SKM-1 treated with dmso at 0.1 percent for 144 hours (cell line): ENCODE data around the gene ADAD2.
A peak's percentile ranks its signal among the peaks of the same experiment; 100 is the strongest.

Experiments
- DNase-seq: peaks from one replicate; lab custom pipeline; 2025; ENCODE audit not compliant: unreplicated experiment; lab: John Stamatoyannopoulos, UW

The ADAD2 gene

DNA sequence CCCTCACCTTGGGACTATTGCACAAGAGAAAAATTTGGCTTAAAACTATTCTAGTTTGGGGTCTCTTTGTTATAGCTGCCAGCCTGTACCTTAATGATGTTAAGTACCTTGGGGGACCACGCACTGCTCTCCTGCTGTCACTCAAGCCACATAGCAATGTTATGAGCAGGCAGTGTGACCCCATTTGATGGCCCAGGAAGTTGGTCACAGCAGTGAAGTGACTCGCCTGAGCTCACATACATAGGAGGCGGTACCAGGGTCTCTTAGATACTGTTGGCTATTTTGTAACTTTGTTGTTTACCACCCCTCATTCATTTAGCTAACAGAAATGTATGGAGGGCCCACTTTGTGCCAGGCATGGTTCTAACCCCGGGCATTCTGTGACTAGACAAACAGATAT is 32.5 kb downstream of the ADAD2 start:
- no peak for DNase-seq

DNA sequence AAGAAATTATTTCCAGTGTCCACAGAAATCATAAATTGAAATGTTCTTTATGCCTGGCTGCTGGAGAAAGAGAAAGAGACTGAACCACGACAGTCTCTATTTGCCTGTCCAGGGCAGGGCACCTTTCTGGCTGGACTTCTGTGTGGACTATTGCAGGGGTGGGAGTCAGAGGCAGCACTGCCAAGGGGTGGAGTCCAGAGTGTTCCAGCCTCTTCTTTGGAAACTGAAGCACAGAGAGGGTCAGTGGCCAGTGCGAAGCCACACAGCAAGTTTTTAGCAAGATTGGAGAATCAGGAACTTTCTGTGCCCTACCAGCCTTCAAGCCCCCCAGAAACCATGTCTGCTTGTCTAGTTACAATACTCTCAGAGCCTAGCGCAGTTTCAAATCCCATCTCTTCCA is 33.6 kb downstream of the ADAD2 start:
- DNase-seq, result no peak

DNA sequence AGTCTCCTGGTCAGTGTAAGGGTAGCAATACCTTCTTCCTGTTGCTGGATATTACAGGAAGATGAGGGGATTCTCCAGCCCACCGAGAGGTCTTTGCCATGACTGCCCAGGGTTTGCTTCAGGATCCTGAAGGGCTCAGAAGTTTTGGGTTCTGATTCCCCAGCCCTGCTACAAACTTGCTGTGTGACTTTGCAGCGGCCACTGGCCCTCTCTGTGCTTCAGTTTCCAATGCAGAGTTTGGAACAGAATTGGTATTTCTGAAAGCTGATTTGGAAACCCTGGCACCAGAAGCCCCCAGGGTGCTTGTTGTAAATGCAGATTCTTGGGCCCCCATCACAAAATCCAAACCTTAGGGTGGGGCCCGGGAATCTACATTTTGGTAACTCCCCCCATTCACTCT is 34.2 kb downstream of the ADAD2 start:
- no peak for DNase-seq

DNA sequence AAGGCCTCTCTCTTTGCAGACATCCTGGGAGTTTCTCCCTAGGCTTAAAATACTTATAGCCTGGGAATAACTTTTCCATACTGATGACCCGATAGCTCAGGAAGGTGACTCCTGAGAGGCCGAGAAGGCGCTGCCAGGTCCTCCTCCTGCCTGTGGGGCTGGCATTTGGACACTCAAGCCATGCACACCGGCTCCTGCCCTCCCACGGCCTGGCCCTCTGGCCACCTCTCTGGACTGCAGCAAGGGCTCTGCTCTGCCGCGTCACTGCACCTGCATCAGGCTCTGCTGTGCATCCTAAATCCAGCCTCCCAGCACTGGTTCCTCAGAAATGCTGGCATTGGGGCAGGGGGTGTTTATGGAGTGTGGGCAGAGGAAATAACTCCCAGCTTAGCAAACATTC is 34.6 kb downstream of the ADAD2 start:
- no peak for DNase-seq

DNA sequence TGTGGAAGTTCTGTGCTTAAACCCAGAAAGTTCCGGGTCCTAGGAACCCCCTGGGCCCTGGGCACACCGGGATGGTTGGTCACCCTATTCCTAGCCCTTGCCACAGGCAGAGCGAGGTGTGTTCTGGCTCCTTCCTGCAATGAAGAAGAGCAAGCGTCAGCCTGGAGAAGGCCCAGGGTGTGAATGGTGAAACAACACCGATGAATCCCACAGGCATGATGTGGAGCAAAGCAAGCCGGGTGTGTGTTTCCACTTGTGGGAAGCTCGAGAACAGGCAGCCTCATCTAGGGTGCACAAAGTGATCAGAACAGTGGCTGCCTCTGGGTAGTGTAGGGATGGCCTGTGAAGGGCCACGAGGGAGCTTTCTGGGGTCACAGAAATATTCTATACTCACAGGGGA is 35.1 kb downstream of the ADAD2 start:
- DNase-seq, result no peak

DNA sequence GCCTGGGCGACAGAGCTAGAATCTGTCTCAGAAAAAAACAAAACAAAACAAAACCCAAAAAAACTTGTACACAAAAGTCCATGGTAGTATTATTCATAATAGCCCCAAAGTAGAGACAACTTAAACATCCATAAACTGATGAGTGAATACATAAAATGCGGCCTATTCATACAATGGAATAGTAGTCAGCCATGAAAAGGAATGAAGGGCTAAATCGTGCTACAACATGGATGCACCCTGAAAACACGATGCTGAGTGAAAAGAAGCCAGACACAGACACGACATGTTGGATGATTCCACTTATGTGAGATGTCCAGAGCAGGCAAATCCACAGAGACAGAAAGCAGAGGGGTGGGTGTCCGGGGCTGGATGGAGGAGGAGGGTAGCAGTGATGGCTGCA is 36.6 kb downstream of the ADAD2 start:
- DNase-seq, result no peak

DNA sequence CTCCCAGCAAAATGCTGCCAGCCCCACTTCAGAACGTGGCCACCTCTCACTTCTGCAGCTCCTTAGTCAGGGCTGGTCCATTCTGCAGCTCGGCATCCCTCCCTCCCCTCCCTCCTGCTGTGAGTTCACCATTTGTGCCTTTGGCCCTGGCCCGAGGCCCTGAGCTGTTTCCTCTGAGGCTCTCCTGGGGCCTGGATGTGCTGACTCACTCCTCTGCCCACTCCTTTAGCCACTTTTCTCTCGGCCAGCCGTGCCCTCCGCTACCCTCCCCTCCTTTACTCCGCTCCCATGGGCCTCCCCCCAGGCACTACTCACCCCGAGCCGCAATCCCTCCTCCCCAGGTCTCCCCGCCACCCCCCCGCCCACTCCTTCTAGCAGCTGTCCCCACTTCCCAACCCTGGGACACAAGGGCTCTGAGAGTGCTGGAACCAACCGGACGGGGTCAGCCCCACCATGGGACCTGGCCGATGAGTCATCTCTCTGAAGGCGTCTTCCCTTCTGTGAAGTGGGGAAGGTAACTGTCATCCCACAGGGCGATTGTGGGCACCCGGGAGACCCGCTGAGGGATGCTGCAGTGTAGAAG is 37.4 kb downstream of the ADAD2 start:
- peak; percentile 44 for DNase-seq

DNA sequence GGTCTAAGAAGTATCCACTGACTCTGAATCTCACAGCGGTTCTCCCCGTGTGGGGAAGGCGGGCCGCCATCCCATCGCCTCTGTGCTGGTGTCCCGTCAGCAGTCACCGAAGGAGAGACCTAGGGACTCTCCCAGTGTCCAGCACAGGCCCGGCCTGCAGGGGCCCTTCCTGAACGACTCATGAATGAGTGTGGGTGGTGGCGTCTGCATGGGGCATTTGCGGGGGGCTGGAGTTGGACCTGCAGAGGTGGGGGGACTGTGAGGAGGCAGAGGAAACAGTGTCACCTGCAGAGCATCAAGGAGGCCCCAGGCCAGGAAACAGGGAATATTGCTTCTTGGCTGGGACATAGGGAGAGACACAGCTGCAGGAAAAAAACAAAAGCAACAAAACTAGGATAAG is 38.5 kb downstream of the ADAD2 start:
- no peak for DNase-seq

DNA sequence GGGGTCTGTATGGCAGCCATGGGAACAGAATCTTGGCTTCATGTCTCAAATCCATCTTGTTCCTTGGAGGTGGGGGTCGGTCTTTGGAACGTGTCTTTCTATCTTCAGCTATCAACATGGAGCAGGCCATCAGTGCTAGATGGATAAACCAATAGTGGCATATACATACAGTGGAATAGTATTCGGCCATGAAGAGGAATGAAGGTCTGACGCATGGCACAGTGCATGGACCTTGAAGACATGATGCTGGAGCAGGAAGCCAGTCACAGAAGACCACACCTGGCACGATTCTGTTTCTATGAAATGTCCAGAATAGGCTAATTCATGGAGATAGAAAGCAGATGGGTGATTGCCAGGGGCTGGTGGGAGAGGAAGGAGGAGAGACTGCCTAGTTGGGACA is 41.1 kb downstream of the ADAD2 start:
- DNase-seq, result no peak

DNA sequence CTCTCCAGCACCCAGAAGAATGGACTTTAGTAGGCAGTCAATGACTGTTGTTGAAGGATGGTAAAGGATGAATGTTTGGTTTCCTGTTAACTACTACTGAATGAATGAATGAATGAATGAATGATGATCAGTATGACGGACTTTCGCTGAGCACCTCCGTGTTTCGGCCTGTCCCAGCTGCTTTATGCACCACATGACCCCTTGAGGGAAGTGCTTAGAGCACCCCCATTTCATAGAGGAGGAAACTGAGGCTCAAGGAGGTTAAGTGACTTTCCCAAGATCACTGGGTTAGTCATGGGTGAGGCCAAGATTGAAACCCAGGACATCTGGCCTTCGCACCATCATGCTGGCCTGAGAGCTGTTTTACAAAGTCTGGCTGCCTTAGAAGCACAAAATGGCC is 42.0 kb downstream of the ADAD2 start:
- no peak for DNase-seq

DNA sequence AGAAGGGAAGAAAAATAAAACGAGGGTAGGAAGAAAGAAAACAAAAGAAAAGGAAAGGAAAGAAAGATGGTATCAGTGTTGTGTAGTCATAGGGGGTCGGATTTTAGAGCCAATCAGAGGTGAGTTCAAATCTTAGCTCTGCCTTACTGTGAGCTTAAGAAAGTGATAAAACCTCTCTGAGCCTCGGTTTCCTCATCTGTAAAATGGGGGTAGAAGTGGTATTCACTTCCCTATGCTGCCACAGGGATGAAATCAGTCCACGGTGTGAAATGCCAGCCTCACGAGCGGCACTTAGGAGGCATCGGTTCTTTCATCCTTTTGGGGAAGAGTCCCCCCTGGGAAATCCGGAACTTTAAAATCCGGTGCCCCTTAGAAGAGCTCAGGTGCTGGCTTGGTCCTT is 42.8 kb downstream of the ADAD2 start:
- no peak for DNase-seq

DNA sequence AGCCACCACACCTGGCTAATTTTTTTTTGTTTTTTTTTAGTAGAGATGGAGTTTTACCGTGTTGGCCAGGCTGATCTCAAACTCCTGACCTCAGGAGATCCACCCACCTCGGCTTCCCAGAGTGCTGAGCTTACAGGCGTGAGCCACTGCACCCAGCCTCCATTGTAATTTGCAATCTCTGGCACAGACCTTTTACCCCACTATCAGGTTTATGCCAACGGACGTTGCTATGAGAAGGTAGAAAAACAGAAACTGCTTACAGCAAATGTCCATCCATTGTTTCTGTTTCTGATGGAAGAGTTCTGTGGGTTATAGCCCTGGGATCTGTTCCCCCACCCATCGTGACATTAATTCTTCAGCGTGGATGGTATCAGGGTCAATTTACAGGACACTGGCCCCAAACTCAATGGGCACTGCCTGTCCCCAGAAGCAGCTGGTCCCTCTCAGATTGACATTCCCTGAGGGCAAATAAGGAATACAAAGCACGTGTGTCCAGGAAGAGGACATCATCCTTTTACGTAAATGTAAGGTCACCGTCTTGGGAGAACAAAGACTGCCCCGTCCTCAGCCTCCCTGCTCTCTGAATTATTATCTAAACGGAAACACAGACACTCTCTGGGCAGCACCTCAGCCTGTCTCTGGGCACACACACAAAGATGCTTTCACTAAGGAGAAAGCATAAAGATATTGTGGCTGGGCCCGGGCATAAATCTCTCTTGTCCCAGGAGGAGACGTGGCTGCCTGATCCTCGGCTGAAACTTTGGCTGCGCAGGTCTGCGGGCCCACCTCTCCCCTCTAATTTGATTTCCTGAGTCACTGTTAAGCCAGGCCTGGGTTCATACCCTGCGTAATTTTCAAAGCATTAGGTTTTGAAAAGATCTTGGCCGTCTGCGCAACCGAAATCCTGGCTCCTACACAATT is 43.6 kb downstream of the ADAD2 start:
- DNase-seq, result no peak

DNA sequence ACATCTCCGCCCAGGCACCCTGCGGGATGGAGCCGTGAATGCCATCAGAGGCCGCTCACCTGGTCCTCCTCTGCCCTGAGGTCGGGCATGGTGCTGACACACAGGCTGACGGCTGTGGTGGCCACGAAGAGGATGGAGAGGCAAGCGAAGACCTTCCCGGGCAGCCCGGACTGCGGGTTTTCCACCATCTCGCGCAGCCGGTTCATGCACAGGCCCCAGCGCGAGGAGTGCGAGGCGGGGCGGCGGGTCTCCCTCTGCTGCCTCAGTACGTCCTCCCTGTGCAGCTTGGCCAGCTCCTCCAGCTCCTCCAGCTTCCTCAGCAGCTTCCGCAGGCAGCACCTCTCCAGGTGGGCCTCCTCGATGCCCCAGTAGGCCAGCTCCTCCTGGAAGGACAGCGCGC is 45.7 kb downstream of the ADAD2 start:
- DNase-seq, result no peak

DNA sequence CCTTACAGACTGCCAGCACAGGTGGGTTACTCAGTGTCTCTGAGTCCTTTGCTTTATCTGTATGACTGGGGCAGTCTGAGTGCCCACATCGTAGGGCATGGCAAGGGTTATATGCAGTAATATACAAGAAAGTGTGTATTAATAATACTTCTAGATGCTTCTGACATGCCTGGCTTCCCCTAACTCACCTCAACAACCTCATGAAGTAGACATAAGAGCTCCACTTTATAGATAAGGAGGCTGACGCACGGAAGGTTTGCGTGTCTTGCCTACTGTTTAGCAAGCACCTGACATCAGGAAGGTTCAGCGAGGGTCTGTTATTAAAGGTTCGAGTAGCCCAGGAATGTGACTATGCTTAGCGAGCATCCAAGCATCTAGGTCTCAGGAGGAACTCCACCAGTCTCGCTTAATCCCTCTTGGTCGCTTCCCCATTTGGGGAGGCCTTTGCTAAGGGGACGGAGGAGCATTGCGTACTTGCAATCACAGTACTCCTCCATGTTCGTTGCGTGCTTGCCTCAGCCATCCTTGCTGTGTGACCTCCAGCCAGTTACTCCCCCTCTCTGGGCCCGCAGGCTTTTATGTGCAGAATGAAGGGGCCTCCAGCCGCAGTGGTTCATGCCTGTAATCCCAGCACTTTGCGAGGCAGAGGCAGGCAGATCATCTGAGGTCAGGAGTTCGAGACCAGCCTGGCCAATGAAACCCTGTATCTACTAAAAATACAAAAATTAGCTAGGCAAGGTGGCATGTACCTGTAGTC is 47.2 kb downstream of the ADAD2 start:
- no peak for DNase-seq

DNA sequence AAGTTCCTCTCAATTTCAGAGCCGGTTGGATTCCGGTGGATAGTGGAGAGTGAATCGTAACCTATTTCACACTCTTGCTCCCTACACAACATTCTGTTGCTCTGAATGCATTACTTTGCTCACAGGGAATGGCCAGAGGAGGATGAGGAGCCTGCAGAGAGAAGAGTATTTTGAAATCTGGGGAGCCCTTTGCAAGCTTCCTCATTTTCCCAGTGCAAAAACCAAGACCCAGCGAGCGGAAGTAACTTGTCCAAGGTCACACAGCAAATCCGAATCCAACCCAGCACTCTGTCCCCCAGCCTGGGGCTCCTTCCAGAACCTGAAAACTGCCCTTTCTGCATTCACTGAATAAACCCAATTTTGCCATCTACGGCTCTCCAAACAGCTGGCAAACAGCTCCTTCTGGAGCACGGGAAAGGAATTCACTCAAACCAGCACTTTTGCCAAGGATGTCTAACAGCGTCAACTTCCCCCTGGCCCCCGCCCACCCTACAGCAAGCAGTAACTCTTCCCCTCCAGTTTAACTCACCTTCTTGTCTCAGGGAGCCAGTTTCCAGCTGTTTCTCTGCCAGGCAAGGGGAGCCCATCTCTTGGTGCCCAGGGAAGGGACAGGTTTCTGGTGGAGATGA is 48.3 kb downstream of the ADAD2 start:
- DNase-seq, result peak; percentile 80

DNA sequence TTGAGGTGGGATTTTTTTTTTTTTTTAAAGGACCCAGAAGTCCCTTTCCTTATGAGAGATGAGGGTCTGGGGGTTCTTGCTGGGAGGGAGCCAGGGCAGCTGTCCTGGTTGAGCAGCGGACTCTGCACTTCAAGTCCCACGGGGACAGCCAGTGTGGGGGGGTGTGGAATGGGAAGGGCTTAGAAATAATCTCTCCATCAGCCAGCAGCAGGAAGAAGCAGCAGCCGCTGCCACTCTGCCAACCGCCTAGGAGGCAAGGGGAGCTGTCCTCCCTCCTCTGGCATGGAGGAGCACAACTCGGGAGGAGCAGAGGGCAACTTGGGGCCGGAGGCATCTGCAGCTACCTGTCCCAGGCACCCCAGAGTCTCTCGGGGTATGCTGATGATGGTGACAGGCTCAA is 49.0 kb downstream of the ADAD2 start, which contains the start of gene KCNG4:
Gene KCNG4, minus strand, starts transcription at position 104 of the 400 bp plus-strand sequence. CDS start 2,527 bp downstream, outside the sequence.
- no peak for DNase-seq

DNA sequence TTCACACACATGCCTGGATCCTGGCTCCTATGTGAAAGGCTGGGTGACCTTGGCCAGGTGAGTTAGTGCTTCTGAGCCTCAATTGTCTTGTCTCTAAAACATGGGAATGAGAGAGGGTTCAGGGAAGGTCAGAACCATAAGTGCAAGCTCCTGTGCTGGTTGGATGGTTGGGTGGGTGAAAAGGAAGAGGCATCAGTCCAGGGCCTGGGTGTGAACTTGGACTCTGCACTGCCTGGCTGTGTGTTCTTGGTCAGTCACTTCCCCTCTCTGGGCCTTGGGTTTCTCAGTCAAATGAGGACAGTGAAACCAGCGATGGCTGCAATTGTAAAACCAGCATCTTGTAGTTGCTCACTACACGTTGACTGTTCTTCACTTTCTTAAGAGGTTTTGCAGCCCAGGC is 49.5 kb downstream of the ADAD2 start:
- DNase-seq, result no peak

DNA sequence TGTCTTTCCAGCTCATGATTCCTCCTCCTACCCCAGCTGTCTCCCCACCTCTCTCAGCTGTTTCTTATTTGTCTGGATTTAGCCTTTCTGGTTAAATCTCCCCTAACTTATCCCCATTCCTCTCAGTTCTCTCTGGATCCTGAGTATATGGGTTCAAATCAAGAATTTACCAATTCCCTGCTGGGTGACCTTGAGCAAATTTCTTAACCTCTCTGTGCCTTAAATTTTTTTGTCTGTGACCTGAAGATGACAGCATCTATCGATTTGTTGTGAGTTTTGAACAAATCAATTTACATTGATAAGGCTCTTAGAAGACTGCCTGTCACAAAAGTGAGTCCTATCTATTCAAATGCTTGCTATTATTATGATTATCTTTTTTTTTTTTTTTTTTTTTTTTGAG is 50.8 kb downstream of the ADAD2 start:
- DNase-seq, result no peak

DNA sequence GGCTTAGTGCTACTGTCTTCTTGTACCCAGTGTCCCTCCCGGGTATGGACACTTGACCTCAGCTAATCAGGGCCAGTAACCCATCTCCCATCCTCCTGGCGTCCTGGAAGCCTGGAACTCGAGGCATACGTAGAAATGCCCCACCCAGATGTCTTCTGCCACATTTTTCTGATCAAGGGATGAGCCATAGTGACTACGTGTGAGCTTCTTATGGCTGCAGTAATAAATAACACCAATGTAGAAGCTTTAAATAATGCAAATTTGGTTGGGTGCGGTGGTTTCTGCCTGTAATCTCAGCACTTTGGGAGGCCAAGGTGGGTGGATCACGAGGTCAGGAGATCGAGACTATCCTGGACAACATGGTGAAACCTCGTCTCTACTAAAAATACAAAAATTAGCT is 51.9 kb downstream of the ADAD2 start:
- no peak for DNase-seq

DNA sequence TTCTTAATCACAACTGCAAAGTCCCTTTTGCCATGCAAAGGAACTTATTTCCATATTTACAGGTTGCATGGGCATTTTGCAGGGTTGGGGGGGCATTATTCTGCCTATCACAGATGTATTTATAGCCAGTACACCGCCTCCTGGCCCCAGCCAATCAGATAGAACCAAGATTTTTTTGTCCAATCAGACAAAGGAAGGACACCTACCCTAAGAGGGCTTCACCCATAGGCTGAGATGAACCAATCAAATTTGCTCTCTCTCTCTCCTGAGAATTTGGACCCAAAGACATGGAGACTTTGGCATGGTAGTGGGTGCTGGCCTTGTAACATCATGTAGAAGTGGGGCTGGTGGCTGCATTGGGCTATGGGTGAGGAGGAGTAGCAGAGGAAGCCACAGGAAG is 52.8 kb downstream of the ADAD2 start:
- DNase-seq, result no peak

DNA sequence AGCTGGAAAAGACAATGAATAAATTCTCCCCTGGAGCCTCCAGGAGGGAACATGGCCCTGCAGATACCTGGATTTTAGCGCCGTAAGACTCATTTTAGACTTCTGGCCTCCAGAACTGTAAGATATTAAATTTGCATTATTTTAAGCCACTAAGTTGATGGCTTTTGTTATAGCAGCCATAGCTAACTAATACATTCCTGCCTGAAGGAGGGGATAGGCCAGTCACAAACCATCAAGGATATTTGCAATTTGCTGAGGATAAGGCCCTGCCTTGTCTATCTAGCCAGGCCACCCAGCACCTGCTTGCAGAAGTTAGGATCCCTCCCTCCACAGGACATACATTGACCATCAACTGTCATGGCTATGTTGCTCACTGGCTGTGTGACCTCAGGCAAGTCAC is 53.8 kb downstream of the ADAD2 start:
- no peak for DNase-seq
